Measurements from ENCODE around the gene OR2T11.

The OR2T11 gene

GRCh38 chr1:248621770-248622169, 13.1 kb downstream of the OR2T11 start:
- H3K4me3 ChIP-seq (ENCODE audit: low read depth, low read length): no peak overlapping the region
- DNase-seq (ENCODE audit: low read depth, low spot score): no peak
- ChIA-PET CTCF (interaction anchor here (3.2 kb wide), 1 partner anchor 184 kb away, joined by 19 read pairs; no protein-coding TSS in a partner anchor), POLR2A (no interaction called here)
- no peak for TF ChIP-seq CTCF (IDR thresholded peaks at IDR 0.05; ENCODE audit: insufficient read depth, low read length, missing control alignments)

GRCh38 chr1:248618878-248619277, 16.0 kb downstream of the OR2T11 start:
- H3K4me3 ChIP-seq (ENCODE audit: low read depth, low read length): no peak overlapping the region
- POLR2A ChIA-PET: no interaction called here
- CTCF ChIA-PET: no interaction called here
- no peak for TF ChIP-seq CTCF (IDR thresholded peaks at IDR 0.05; ENCODE audit: insufficient read depth, low read length, missing control alignments)
- DNase-seq (ENCODE audit: low read depth, low spot score): no peak

- ChIA-PET POLR2A (no interaction called here), CTCF (no interaction called here)
- no peak overlapping the region for H3K4me3 ChIP-seq (ENCODE audit: low read depth, low read length)
- no peak for DNase-seq (ENCODE audit: low read depth, low spot score)
- no peak for TF ChIP-seq CTCF (IDR thresholded peaks at IDR 0.05; ENCODE audit: insufficient read depth, low read length, missing control alignments)
Observed at GRCh38 chr1:248618119-248618518, 16.8 kb downstream of the OR2T11 start.

GRCh38 chr1:248613742-248614141, 21.1 kb downstream of the OR2T11 start:
- ChIA-PET CTCF (no interaction called here), POLR2A (no interaction called here)
- H3K4me3 ChIP-seq (ENCODE audit: low read depth, low read length): no peak overlapping the region
- no peak for DNase-seq (ENCODE audit: low read depth, low spot score)
- no peak for TF ChIP-seq CTCF (IDR thresholded peaks at IDR 0.05; ENCODE audit: insufficient read depth, low read length, missing control alignments)

GRCh38 chr1:248611883-248612414, 22.9 kb downstream of the OR2T11 start:
- DNase-seq (ENCODE audit: low read depth, low spot score): no peak
- no peak for TF ChIP-seq CTCF (IDR thresholded peaks at IDR 0.05; ENCODE audit: insufficient read depth, low read length, missing control alignments)
- ChIA-PET CTCF (no interaction called here), POLR2A (no interaction called here)
- H3K4me3 ChIP-seq (ENCODE audit: low read depth, low read length): no peak overlapping the region

GRCh38 chr1:248610301-248610700, 24.6 kb downstream of the OR2T11 start:
- CTCF ChIA-PET: interaction anchor here (1.1 kb wide), 1 partner anchor 10 kb away, joined by 3 read pairs; no protein-coding TSS in a partner anchor
- POLR2A ChIA-PET: no interaction called here
- no peak for TF ChIP-seq CTCF (IDR thresholded peaks at IDR 0.05; ENCODE audit: insufficient read depth, low read length, missing control alignments)

More at GRCh38 chr1:248610301-248610700, 24.6 kb downstream of the OR2T11 start:
- no peak for DNase-seq (ENCODE audit: low read depth, low spot score)
- no peak overlapping the region for H3K4me3 ChIP-seq (ENCODE audit: low read depth, low read length)
